Retina (tissue), 1 donor: ENCODE measurements around the gene AADACL3.

Experiments
- DNase-seq: peaks from one replicate; pipeline ENCODE4 v3.0.0-alpha.2; 2016

The AADACL3 gene

DNA sequence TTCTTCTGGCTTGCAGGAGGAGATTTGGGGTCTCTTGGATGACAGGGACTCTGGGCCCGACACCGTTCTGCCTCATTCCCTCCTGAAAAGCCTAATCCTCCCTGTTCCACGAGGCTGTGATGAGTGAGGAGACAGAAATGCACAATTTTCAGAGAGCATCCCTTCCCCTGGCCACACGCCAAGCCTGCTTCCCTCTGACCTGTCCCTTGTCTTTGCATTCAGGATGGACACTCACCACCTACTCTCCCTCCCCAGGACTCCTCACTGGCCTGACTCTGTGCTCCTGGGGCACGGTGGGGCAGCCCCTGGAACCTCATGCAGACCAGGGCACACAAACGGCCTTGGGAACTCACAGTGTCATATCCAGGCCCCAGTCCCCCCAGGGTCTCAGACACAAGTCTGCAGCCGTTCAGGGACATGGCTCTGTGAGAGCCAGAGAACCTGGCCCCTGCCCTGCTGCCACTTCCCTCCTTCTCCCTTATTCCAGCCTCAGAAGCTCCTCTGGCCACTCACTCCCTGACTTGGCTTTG is 54.1 kb downstream of the AADACL3 start:
- DNase-seq: no peak

DNA sequence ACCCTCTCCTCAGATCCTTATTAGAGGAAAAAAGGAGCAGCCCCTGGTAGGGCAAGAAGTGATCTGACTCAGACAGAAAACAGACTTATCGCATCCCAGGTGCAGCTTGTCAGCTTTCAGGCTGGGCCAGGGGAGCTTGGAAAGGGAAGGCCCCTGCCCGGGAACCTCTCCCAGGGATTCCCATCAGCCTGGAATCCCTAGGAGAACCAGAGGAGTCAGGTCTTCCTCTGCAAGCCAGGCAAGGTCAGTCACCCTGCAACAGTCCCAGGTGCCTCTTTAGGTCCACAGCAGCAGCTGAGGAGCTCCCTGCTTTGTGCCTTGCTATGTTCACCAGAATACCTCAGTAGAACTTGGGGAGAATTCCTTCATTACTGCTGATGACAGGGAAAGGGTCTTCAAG is 54.7 kb downstream of the AADACL3 start:
- no peak for DNase-seq

DNA sequence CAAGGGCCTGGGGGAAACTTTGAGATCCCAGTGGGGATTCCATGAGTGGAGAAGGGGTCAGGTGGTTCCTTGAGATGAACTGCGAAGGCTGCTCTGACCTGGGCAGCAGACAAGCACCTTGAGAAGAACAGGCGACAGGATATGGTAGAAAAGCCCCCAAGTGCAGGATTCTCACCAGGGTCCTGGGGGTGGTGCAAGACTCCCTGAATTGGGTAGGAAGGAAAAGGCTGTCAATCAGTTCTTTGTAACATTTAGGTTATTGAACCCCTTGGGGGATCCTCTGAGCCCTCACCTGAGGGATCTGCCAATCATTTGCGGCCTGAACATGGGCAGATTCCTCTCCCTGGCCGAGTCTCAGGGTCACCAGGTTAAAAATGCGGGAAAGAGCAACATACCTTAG is 55.3 kb downstream of the AADACL3 start:
- DNase-seq: no peak

DNA sequence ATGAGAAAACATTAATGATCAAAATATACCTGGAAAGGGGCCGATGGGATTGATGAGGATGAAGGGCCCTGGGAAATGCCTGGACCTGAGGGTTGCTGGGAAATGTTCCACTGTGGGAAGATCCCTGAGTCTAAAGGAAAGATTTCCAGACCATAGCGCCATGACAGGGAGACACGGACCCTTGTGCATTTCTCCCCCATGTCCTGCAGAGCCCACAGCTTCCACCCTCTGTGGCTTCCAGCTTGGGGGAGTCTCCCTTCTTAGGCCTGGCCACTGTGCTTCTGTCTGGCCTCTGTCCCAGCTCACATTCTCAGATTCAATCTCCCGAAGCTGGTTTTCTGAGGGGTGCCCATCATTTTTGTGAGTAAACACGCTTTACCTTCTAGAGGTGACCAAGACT is 56.6 kb downstream of the AADACL3 start:
- DNase-seq: no peak

DNA sequence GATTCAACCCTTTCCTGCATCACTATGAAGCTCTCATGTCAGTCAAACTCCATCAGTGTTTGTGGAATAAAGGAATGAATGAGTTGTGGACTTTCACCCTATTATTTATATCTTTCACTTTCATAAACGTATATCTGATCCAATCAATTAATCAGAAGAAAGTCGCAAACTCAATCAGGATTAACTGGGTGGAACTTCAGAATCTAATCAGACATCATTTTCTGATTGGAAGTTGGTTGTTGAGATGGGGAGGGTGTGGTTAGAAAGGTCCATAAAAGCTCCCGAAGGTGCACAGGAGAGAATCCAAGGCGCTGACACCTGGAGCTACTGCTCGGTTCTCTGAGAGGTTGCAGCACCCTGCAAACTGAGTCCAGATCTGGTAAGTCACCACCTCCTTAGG is 57.5 kb downstream of the AADACL3 start, which contains the start of gene PRAMEF12:
PRAMEF12 (plus strand) TSS at position 301 of the 400 bp plus-strand sequence. CDS start 1,130 bp downstream, outside the sequence.
- DNase-seq: no peak

DNA sequence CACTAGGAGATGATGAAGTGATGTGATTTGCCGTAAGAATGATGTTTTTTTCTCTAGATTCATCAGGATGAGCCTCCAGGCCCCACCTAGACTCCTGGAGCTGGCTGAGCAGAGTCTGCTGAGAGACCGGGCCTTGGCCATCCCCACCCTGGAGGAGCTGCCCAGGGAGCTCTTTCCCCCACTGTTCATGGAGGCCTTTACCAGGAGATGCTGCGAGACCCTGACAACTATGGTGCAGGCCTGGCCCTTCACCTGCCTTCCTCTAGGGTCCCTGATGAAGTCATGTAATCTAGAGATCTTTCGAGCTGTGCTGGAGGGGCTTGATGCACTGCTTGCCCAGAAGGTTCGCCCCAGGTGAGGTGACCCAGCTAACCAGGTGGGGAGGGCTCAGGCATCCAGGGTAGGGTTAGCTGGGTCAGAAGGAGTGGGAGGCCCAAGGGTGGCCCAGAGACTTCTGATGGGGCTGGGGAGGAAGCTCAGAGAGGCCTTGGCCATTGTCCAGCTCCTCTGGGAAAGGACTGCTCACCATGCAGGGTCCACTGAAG is 59.0 kb downstream of the AADACL3 start:
- DNase-seq: no peak

DNA sequence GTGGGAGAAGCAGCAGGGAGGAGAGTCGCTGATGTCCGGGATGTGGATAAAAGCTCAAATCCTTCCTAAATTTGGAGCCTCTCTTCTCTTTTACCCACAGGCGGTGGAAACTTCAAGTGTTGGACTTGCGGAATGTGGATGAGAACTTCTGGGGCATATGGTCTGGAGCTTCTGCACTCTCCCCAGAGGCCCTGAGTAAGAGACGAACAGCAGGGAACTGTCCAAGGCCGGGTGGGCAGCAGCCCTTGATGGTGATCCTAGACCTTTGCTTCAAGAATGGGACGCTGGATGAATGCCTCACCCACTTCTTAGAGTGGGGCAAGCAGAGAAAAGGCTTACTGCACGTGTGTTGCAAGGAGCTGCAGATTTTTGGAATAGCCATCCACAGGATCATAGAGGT is 59.5 kb downstream of the AADACL3 start:
- no peak for DNase-seq

DNA sequence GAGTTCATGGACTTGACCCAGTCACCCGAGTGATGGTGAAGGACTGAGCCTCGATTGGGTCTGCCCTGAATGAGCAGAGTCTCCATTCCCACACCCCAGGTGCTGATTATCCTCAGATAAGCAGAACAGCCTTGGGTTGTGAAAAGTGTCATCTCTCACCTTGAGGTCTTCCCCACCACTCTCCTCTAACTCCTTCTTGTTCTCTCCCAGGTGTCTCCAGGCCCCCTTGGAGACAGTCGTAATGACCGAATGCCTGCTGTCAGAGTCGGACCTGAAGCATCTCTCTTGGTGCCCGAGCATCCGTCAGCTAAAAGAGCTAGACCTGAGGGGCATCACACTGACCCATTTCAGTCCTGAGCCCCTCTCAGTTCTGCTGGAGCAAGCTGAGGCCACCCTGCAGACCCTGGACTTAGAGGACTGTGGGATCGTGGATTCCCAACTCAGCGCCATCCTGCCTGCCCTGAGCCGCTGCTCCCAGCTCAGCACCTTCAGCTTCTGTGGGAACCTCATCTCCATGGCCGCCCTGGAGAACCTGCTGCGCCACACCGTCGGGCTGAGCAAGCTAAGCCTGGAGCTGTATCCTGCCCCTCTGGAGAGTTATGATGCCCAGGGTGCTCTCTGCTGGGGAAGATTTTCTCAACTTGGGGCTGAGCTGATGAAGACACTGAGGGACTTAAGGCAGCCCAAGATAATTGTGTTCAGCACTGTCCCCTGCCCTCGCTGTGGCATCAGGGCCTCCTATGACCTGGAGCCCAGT is 61.1 kb downstream of the AADACL3 start:
- no peak for DNase-seq
